ENCODE data around the gene LDB2.

DNA sequence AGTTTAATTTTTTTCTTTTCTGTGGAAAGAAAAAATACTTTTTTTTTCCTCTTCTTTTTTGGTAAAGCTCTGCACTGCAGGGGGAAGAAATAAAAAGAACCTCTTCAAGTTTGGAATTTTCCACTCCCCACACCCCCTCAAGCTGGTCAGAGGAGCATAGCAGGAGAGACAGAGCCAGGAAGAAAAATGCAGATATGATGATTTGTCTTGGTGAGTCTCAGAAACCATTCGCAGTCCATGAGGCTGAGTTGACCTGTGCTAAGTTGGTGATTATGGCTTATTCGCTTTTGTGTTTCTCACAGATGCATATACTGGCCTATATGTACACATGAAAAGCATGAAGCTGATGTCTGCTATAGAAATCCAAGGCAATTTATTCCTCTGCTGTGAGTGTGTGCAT lies 205.9 kb downstream of the LDB2 start:
- TF ChIP-seq CTCF (IDR thresholded peaks at IDR 0.05; ENCODE audit: low read depth, low read length, poor library complexity, severe bottlenecking) (no peak), EZH2phosphoT487 (IDR thresholded peaks at IDR 0.05; ENCODE audit: borderline replicate concordance, low read length) (no peak)
